Astrocyte of the cerebellum (primary cell): Measurements from ENCODE around the gene PRKCB.

Experiments
- DNase-seq: peaks from one replicate; pipeline ENCODE4 v3.0.0-alpha.2; 2011; ENCODE audit warnings: low read depth
- H3K4me3 ChIP-seq: 2 replicates; pipeline ENCODE4 v1.5.1; 2011; ENCODE audit warnings: mild to moderate bottlenecking, low read depth, low read length, moderate library complexity
- CTCF ChIP-seq: IDR thresholded peaks from 2 replicates; pipeline ENCODE4 v1.5.1; 2012; ENCODE audit warnings: low read length, low read depth, moderate library complexity, mild to moderate bottlenecking; ENCODE audit errors: missing control alignments
- in situ Hi-C: cut with HindIII; loops from 2 replicates; pipeline ENCODE4 v1.10.0; 2017; ENCODE audit warnings: low sequenced_read_pairs

Gene PRKCB

GRCh38 chr16:23959072-23959751 is 123.4 kb downstream of the PRKCB start:
- TF ChIP-seq CTCF = no peak
- in situ Hi-C loops = no loop called here
- H3K4me3 ChIP-seq = no peak overlapping the region
- no peak for DNase-seq

- no peak for TF ChIP-seq CTCF
- H3K4me3 ChIP-seq = no peak overlapping the region
- no peak for DNase-seq
- in situ Hi-C loops = no loop called here
Observed at GRCh38 chr16:23959752-23960072, 123.9 kb downstream of the PRKCB start.

- no peak for DNase-seq
- TF ChIP-seq CTCF = no peak
- no peak overlapping the region for H3K4me3 ChIP-seq
- in situ Hi-C loops = no loop called here
Observed at GRCh38 chr16:23960081-23960885, 124.5 kb downstream of the PRKCB start.

- in situ Hi-C loops = no loop called here
- DNase-seq = no peak
- no peak for TF ChIP-seq CTCF
- H3K4me3 ChIP-seq = no peak overlapping the region
Observed at GRCh38 chr16:23962001-23962400, 126.2 kb downstream of the PRKCB start.

- no peak for DNase-seq
- in situ Hi-C loops = no loop called here
- no peak for TF ChIP-seq CTCF
- no peak overlapping the region for H3K4me3 ChIP-seq
Observed at GRCh38 chr16:23964136-23964535, 128.4 kb downstream of the PRKCB start.

- no peak for DNase-seq
- TF ChIP-seq CTCF = no peak
- in situ Hi-C loops = no loop called here
- H3K4me3 ChIP-seq = no peak overlapping the region
Observed at GRCh38 chr16:23965137-23965733, 129.5 kb downstream of the PRKCB start.
